Measurements from ENCODE around the gene MEX3D. TPM values are rescaled to one million over a fixed set of nuclear protein-coding genes. Genes with fewer than 3 reads are reported as not detected.

Gene MEX3D
- 8.4 and 18.9 TPM in 2 replicates for total RNA-seq (2014; rRNA removed; shearing (Covaris generic))

GRCh38 chr19:1568320-1569019 lies at the start of gene MEX3D:
Gene MEX3D, minus strand, starts transcription at chr19:1568325. Its CDS starts 267 bp downstream, at chr19:1568058.
- DNase-seq (ENCODE audit: low read depth): peak; percentile 72

GRCh38 chr19:1616875-1617274 lies 48.8 kb upstream of the MEX3D start:
- no peak for DNase-seq (ENCODE audit: low read depth)

- DNase-seq (ENCODE audit: low read depth): no peak
These were observed 48.3 kb upstream of the MEX3D start for GRCh38 chr19:1616396-1616795.

- no peak for DNase-seq (ENCODE audit: low read depth)
These were observed 47.1 kb upstream of the MEX3D start for GRCh38 chr19:1615156-1615765.

GRCh38 chr19:1613808-1614570 lies 45.9 kb upstream of the MEX3D start:
- DNase-seq (ENCODE audit: low read depth): no peak

GRCh38 chr19:1613146-1613545 lies 45.0 kb upstream of the MEX3D start:
- no peak for DNase-seq (ENCODE audit: low read depth)

- DNase-seq (ENCODE audit: low read depth): no peak
These were observed 44.3 kb upstream of the MEX3D start for GRCh38 chr19:1612114-1613086.

- no peak for DNase-seq (ENCODE audit: low read depth)
These were observed 43.2 kb upstream of the MEX3D start for GRCh38 chr19:1611353-1611752.

GRCh38 chr19:1610579-1610978 lies 42.5 kb upstream of the MEX3D start:
- DNase-seq (ENCODE audit: low read depth): no peak

GRCh38 chr19:1609680-1610474 lies 41.8 kb upstream of the MEX3D start:
- no peak for DNase-seq (ENCODE audit: low read depth)

GRCh38 chr19:1609103-1609396 lies 40.9 kb upstream of the MEX3D start:
- DNase-seq (ENCODE audit: low read depth): no peak

GRCh38 chr19:1608359-1609102 lies 40.4 kb upstream of the MEX3D start:
- peak; percentile 27 for DNase-seq (ENCODE audit: low read depth)

GRCh38 chr19:1606138-1606651 lies 38.1 kb upstream of the MEX3D start:
- DNase-seq (ENCODE audit: low read depth): no peak

GRCh38 chr19:1605236-1606137 lies 37.4 kb upstream of the MEX3D start, which contains the start of gene UQCR11:
Gene UQCR11, minus strand, starts transcription at chr19:1605462. Its CDS starts 53 bp downstream, at chr19:1605409.
- DNase-seq (ENCODE audit: low read depth): peak; percentile 95

GRCh38 chr19:1602091-1602707 lies 34.1 kb upstream of the MEX3D start:
- DNase-seq (ENCODE audit: low read depth): no peak

GRCh38 chr19:1601613-1602064 lies 33.5 kb upstream of the MEX3D start:
- no peak for DNase-seq (ENCODE audit: low read depth)

- no peak for DNase-seq (ENCODE audit: low read depth)
These were observed 31.3 kb upstream of the MEX3D start for GRCh38 chr19:1599460-1599846.

- no peak for DNase-seq (ENCODE audit: low read depth)
These were observed 30.8 kb upstream of the MEX3D start for GRCh38 chr19:1598777-1599459.

All from RPMI7951 (cell line).